HepG2 (cell line): ENCODE data around the gene BMI1. TPM values are rescaled to one million over a fixed set of nuclear protein-coding genes. Genes with fewer than 3 reads are reported as not detected.

Source experiments
- ARNT ChIP-seq: fragments of 450-650 bp; IDR thresholded peaks from 2 replicates; pipeline ENCODE4 v1.6.1; 2017
- ARNTL ChIP-seq: sonication (generic); formaldehyde crosslinking; IDR thresholded peaks from 2 replicates; pipeline ENCODE4 v1.4.0; 2020; ENCODE audit warnings: mild to moderate bottlenecking, missing genetic modification reagents
- CREM ChIP-seq, 2 experiments: sonication (generic) in 1 of 2; formaldehyde crosslinking in 1 of 2; IDR thresholded peaks; 2 replicates each; pipeline versions ENCODE4 v1.4.0 to v1.6.1; 2016 to 2020; ENCODE audit warnings: antibody characterized with exemption in 1 of 2, mild to moderate bottlenecking in 1 of 2, missing genetic modification reagents in 1 of 2
- MTA1 ChIP-seq: sonication (generic); formaldehyde crosslinking; IDR thresholded peaks from 2 replicates; pipeline ENCODE4 v1.4.0; 2020; ENCODE audit warnings: missing genetic modification reagents, mild to moderate bottlenecking, borderline replicate concordance
- NFKBIZ ChIP-seq: IDR thresholded peaks from 2 replicates; pipeline ENCODE4 v1.6.1; 2018; ENCODE audit warnings: missing genetic modification reagents, missing compliant biosample characterization
- NFYB ChIP-seq: sonication (generic); formaldehyde crosslinking; IDR thresholded peaks from 2 replicates; pipeline ENCODE4 v1.4.0; 2020; ENCODE audit warnings: missing genetic modification reagents
- NR2F2 ChIP-seq: IDR thresholded peaks from 2 replicates; pipeline ENCODE4 v1.6.1; 2012; ENCODE audit warnings: low read depth, inconsistent platforms, borderline replicate concordance
- PTBP1 ChIP-seq: fragments of 200-400 bp; formaldehyde crosslinking; IDR thresholded peaks from 2 replicates; pipeline ENCODE4 v1.6.1; 2018; ENCODE audit warnings: low read length, low read depth; ENCODE audit not compliant: poor library complexity, severe bottlenecking
- SETDB1 ChIP-seq: sonication (generic); formaldehyde crosslinking; IDR thresholded peaks from 2 replicates; pipeline ENCODE4 v1.5.1; 2020; ENCODE audit warnings: missing genetic modification reagents, mild to moderate bottlenecking, borderline replicate concordance
- SOX5 ChIP-seq: IDR thresholded peaks from 2 replicates; pipeline ENCODE4 v1.6.1; 2016; ENCODE audit warnings: borderline replicate concordance
- TARDBP ChIP-seq: sonication (generic); formaldehyde crosslinking; IDR thresholded peaks from 2 replicates; pipeline ENCODE4 v1.8.0; 2022; ENCODE audit warnings: mild to moderate bottlenecking, missing genetic modification reagents
- TGIF2 ChIP-seq: IDR thresholded peaks from 2 replicates; pipeline ENCODE4 v1.6.1; 2016; ENCODE audit warnings: control low read depth, missing compliant biosample characterization
- ZMAT3 ChIP-seq: sonication (generic); formaldehyde crosslinking; conservative IDR thresholded peaks from 2 replicates; pipeline ENCODE4 v1.7.0; 2021; ENCODE audit warnings: missing genetic modification reagents
- ZMYM2 ChIP-seq: sonication (generic); formaldehyde crosslinking; IDR thresholded peaks from 2 replicates; pipeline ENCODE4 v1.8.0; 2022; ENCODE audit warnings: mild to moderate bottlenecking, missing genetic modification reagents
- ZNF224 ChIP-seq: sonication (generic); formaldehyde crosslinking; IDR thresholded peaks from 2 replicates; pipeline ENCODE4 v1.5.0; 2020; ENCODE audit warnings: mild to moderate bottlenecking, missing genetic modification reagents
- ZNF264 ChIP-seq: sonication (generic); formaldehyde crosslinking; IDR thresholded peaks from 2 replicates; pipeline ENCODE4 v1.4.0; 2020; ENCODE audit warnings: missing genetic modification reagents
- ZNF34 ChIP-seq: sonication (generic); formaldehyde crosslinking; IDR thresholded peaks from 2 replicates; pipeline ENCODE4 v1.4.0; 2020; ENCODE audit warnings: mild to moderate bottlenecking, missing genetic modification reagents, borderline replicate concordance
- ZNF496 ChIP-seq: sonication (generic); formaldehyde crosslinking; IDR thresholded peaks from 2 replicates; pipeline ENCODE4 v1.8.1; 2023; ENCODE audit warnings: mild to moderate bottlenecking, moderate library complexity, missing genetic modification reagents; ENCODE audit not compliant: insufficient replicate concordance
- ZNF563 ChIP-seq: sonication (generic); formaldehyde crosslinking; IDR thresholded peaks from 2 replicates; pipeline ENCODE4 v1.8.0; 2022; ENCODE audit warnings: mild to moderate bottlenecking, moderate library complexity, missing genetic modification reagents
- ZNF577 ChIP-seq: sonication (generic); formaldehyde crosslinking; IDR thresholded peaks from 2 replicates; pipeline ENCODE4 v1.4.0; 2020; ENCODE audit warnings: mild to moderate bottlenecking, low read depth, missing genetic modification reagents, borderline replicate concordance
- ZNF670 ChIP-seq: sonication (generic); formaldehyde crosslinking; IDR thresholded peaks from 2 replicates; pipeline ENCODE4 v1.8.0; 2022; ENCODE audit warnings: mild to moderate bottlenecking, missing genetic modification reagents, borderline replicate concordance
- polyA plus RNA-seq, 8 experiments: library from polyadenylated mRNA; depleted of rRNA in 3 of 8; stranded (reverse) in 7 of 8; unstranded in 1 of 8; fragments of >200 nt; fragmentation: Illumina TruSeq in 4 of 8; extraction: Trizol in 4 of 8; gene quantifications; 2 replicates each; pipeline versions ENCODE4 v1.2.1 to v1.2.3, GENCODE V29; 2011 to 2016; ENCODE audit warnings: low read depth in 4 of 8, missing spikeins in 1 of 8, mixed read lengths in 1 of 8; ENCODE audit not compliant: insufficient read depth in 1 of 8
- total RNA-seq, 5 experiments: library from RNA; depleted of rRNA; stranded (reverse); fragments of >200 nt; fragmentation: Illumina TruSeq; extraction: Trizol; gene quantifications; 2 replicates each; pipeline ENCODE4 v1.2.3, GENCODE V29; 2016; ENCODE audit warnings: low read depth in 1 of 5
- TF ChIP-seq, protein P1 (sequence below): sonication (generic); formaldehyde crosslinking; conservative IDR thresholded peaks from 2 replicates; pipeline ENCODE4 v1.4.0; 2020; ENCODE audit warnings: missing genetic modification reagents
- TF ChIP-seq, protein P2 (sequence below): sonication (generic); formaldehyde crosslinking; conservative IDR thresholded peaks from 2 replicates; pipeline ENCODE4 v1.8.0; 2022; ENCODE audit warnings: missing genetic modification reagents
- TF ChIP-seq, protein P3 (sequence below): IDR thresholded peaks from 2 replicates; pipeline ENCODE4 v1.4.0; 2020; ENCODE audit warnings: mild to moderate bottlenecking, missing genetic modification reagents

BMI1 gene
- total and polyA plus RNA-seq, 2 of the 13 experiments (the other 11 are each of a cell fraction or from before 2014, with no cell fraction given), result 30.5 to 44.0 TPM

DNA sequence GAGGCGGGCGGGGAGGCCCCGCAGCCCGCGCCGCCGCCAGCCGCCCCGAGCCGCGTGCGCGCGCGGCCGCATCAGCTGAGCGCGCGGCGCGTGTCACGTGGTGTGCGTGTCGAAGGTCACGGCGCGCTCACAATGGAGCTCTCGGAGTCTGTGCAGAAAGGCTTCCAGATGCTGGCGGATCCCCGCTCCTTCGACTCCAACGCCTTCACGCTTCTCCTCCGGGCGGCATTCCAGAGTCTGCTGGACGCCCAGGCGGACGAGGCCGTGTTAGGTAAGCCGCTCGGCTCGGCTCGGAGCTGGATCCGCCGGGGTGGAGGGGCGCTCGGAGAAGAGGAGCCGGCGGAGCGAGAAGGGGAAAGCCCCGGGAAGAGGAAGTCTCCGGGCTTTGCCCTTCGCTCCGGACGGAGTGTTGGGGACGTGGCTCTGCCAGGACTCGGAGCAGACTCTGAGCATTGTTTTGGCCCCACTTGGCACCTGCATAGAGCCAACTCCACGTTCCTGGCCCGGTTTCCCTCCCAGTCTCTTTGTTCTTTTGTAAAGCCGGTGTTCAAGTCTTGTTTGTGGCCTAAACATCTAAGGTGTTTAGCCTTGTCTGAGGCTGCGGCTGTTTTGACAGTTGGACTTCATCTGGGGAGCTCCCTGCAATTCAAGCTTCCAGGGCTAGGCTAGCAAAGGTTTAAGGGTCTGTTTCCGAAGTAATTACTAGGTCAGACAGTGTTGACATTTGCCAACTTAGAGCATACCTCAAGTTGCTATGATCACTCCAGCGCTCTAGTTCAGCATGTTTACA lies 4.4 kb upstream of the BMI1 start, which contains the start of gene COMMD3 (continued):
- TF ChIP-seq, protein P1, sequence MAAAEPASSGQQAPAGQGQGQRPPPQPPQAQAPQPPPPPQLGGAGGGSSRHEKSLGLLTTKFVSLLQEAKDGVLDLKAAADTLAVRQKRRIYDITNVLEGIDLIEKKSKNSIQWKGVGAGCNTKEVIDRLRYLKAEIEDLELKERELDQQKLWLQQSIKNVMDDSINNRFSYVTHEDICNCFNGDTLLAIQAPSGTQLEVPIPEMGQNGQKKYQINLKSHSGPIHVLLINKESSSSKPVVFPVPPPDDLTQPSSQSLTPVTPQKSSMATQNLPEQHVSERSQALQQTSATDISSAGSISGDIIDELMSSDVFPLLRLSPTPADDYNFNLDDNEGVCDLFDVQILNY (CRISPR knock-in tag), result no peak
- peak; percentile 84; the same call in 1 of the 2 replicates for TF ChIP-seq ZNF224 (CRISPR knock-in tag)
- TF ChIP-seq ZMAT3, result 0 out of 2 replicates have a peak, but pooled peaks have one; percentile 35
- TF ChIP-seq ZNF577, result no peak
- no peak; the same call in 1 of the 2 replicates for TF ChIP-seq ZNF264 (CRISPR knock-in tag)
- TF ChIP-seq NFYB (CRISPR knock-in tag), result no peak
- no peak for TF ChIP-seq ZMYM2 (CRISPR knock-in tag)
- TF ChIP-seq SOX5 (CRISPR knock-in tag), result 0 out of 2 replicates have a peak, but pooled peaks have one; percentile 19
- TF ChIP-seq PTBP1, result no peak
- TF ChIP-seq TGIF2 (CRISPR knock-in tag), result peak; percentile 19; the same call in 1 of the 2 replicates
- TF ChIP-seq MTA1 (CRISPR knock-in tag), result peak; percentile 51; the same call in 1 of the 2 replicates
- TF ChIP-seq, protein P2, sequence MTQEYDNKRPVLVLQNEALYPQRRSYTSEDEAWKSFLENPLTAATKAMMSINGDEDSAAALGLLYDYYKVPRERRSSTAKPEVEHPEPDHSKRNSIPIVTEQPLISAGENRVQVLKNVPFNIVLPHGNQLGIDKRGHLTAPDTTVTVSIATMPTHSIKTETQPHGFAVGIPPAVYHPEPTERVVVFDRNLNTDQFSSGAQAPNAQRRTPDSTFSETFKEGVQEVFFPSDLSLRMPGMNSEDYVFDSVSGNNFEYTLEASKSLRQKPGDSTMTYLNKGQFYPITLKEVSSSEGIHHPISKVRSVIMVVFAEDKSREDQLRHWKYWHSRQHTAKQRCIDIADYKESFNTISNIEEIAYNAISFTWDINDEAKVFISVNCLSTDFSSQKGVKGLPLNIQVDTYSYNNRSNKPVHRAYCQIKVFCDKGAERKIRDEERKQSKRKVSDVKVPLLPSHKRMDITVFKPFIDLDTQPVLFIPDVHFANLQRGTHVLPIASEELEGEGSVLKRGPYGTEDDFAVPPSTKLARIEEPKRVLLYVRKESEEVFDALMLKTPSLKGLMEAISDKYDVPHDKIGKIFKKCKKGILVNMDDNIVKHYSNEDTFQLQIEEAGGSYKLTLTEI (CRISPR knock-in tag), result no peak
- TF ChIP-seq ZNF496, result no peak
- peak; percentile 50; the same call in 1 of the 2 replicates for TF ChIP-seq ARNTL (CRISPR knock-in tag)
- TF ChIP-seq, protein P3, sequence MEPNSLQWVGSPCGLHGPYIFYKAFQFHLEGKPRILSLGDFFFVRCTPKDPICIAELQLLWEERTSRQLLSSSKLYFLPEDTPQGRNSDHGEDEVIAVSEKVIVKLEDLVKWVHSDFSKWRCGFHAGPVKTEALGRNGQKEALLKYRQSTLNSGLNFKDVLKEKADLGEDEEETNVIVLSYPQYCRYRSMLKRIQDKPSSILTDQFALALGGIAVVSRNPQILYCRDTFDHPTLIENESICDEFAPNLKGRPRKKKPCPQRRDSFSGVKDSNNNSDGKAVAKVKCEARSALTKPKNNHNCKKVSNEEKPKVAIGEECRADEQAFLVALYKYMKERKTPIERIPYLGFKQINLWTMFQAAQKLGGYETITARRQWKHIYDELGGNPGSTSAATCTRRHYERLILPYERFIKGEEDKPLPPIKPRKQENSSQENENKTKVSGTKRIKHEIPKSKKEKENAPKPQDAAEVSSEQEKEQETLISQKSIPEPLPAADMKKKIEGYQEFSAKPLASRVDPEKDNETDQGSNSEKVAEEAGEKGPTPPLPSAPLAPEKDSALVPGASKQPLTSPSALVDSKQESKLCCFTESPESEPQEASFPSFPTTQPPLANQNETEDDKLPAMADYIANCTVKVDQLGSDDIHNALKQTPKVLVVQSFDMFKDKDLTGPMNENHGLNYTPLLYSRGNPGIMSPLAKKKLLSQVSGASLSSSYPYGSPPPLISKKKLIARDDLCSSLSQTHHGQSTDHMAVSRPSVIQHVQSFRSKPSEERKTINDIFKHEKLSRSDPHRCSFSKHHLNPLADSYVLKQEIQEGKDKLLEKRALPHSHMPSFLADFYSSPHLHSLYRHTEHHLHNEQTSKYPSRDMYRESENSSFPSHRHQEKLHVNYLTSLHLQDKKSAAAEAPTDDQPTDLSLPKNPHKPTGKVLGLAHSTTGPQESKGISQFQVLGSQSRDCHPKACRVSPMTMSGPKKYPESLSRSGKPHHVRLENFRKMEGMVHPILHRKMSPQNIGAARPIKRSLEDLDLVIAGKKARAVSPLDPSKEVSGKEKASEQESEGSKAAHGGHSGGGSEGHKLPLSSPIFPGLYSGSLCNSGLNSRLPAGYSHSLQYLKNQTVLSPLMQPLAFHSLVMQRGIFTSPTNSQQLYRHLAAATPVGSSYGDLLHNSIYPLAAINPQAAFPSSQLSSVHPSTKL (CRISPR knock-in tag), result peak; percentile 10; the same call in 1 of the 2 replicates
- TF ChIP-seq TARDBP (CRISPR knock-in tag), result 0 out of 2 replicates have a peak, but pooled peaks have one; percentile 46
- peak; percentile 24; the same call in 1 of the 2 replicates for TF ChIP-seq NR2F2
- TF ChIP-seq CREM (IDR thresholded peaks at IDR 0.05), result peak; percentile 29; the same call in 1 of the 2 replicates
- TF ChIP-seq CREM (CRISPR knock-in tag; IDR thresholded peaks at IDR 0.05), result no peak
- TF ChIP-seq NFKBIZ (CRISPR knock-in tag), result no peak; the same call in 1 of the 2 replicates
- peak; percentile 93 for TF ChIP-seq ZNF670 (CRISPR knock-in tag)
- no peak for TF ChIP-seq SETDB1 (CRISPR knock-in tag)
- TF ChIP-seq ARNT, result no peak
- TF ChIP-seq ZNF563, result peak; percentile 51
- TF ChIP-seq ZNF34 (CRISPR knock-in tag), result no peak
